ENCODE results near the gene LYAR.

LYAR gene

GRCh38 chr4:4289941-4290850, at the start of gene LYAR, which contains the start of gene ZBTB49:
Gene LYAR (minus strand): TSS chr4:4290154. CDS start chr4:4283742, 6,412 bp downstream.
Gene ZBTB49 (plus strand): TSS chr4:4290251. CDS start chr4:4299946, 9,695 bp downstream.
- DNase-seq, result peak; percentile 65

- no peak for DNase-seq
Observed at GRCh38 chr4:4339504-4340085, 49.6 kb upstream of the LYAR start.

GRCh38 chr4:4338210-4339001, 48.5 kb upstream of the LYAR start:
- DNase-seq, result no peak

- peak; percentile 11 for DNase-seq
Observed at GRCh38 chr4:4334798-4335520, 45.0 kb upstream of the LYAR start.

DNA sequence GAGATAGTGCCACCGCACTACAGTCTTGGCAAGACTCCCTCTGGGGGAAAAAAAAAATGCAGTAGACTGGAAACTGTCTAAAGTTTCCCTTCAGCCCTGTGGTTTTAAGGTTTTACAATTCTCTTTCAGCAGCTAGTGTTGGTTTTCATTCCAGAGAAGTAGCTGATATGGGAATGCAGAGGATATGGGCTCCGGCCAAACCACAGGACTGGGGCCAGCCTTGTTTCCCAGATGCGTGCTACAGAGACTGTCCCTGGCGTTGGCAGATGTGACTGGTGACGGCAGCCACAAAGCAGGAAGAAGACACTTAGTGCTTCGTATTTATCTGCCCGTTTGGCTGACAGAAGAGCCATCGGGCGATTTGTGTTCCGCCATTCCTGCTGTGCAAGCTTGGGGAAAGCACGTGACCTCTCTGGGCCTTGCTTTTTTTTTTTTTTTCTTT, 43.3 kb upstream of the LYAR start:
- no peak for DNase-seq

DNA sequence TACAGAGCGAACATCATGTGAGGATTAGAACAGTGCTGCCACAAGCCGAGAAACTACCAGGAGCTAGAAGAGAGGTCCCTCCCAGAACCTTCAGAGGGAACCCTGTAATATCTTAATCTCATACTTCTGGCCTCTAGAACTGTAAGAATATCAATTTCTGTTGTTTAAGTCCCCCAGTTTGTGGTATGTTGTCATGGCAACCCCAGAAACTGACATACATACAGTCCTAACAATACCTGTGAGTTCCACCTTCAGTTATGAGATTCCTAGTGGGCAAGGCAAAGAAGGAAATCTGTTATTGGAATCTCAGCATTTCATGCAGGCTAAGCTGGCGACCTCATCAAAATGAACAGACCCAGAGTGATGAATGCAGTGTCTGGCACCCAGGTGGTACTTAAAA, 42.6 kb upstream of the LYAR start:
- DNase-seq, result no peak

DNA sequence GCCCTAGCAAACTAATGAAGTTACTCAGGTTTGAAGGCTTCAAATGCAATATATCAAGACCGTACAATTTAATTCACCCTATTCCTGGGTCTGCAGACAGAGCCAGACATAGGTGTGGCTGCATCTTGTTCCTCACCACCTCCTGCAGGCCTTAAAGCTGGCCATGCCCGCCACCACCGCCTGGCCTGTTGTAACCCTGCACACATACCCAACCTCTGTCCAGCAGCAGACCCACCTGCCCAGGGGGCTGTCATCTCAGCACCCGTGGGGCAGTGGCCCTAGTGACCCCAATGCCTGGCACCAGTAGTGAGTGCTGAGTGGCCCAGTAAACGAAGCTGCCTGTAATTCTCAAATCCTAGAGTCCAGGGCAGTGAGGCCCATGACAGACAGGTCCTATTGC, 40.8 kb upstream of the LYAR start:
- no peak for DNase-seq

- DNase-seq, result no peak
Observed at GRCh38 chr4:4329496-4329895, 39.5 kb upstream of the LYAR start.

DNA sequence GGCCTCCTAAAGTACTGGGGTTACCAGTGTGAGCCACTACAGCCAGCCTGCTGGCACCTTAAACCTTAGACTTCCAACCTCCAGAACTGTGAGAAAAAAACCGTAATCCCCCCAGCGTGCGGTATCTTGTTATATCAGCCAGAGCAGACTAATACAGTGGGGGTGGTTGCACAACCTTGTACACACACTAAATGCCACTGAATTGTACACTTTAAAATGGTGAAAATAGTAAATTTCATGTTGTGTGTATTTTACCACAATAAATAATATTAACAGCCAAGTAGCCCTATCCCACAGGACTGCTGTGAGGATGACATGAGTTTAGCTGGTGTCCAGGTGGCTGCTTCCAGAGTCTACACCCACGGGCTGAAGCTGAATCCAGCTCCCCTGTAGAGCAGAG, 38.9 kb upstream of the LYAR start:
- no peak for DNase-seq

GRCh38 chr4:4328206-4328605, 38.3 kb upstream of the LYAR start:
- DNase-seq, result no peak

- no peak for DNase-seq
Observed at GRCh38 chr4:4327652-4328121, 37.7 kb upstream of the LYAR start.

GRCh38 chr4:4326166-4326565, 36.2 kb upstream of the LYAR start:
- DNase-seq, result no peak

- DNase-seq, result no peak
Observed at GRCh38 chr4:4325321-4325720, 35.4 kb upstream of the LYAR start.

DNA sequence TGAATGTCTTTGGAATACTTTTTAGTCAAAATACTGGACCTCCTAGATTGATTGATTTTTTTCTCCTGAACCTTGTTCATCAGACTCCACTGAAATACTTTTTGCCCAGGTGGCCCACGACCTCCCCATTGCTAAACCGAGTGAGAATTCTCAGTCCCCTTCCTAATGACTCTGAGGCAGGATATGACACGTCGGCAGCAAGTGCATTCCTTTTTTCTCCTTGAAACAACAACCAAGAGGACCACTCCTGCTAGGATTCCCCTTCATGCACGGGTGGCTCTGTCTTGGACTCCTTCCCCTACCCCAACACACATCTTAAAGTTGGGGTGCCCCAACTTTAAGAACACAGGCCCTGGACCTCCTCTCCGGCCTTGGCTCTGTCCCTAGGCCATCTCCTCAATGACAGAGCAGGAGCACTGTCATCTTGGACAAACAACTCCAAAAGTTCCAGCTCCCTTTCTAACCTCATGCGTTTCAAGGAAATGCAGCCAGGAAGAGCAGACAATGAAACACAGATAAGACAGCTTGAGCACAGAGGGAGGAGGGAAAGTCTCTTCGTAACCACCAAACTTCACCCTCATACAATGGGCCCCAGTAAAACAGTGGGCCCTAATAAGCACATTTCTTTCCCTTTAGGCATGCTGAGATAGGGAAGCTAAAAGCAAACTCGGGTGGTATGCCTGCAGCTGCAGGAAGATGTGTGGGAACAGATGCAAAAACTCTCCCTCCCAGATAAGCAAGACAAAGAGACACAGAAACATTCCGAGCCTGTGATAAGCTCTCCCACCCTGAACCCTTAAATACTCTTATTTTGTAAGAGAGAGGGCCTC, 34.0 kb upstream of the LYAR start:
- no peak for DNase-seq

DNA sequence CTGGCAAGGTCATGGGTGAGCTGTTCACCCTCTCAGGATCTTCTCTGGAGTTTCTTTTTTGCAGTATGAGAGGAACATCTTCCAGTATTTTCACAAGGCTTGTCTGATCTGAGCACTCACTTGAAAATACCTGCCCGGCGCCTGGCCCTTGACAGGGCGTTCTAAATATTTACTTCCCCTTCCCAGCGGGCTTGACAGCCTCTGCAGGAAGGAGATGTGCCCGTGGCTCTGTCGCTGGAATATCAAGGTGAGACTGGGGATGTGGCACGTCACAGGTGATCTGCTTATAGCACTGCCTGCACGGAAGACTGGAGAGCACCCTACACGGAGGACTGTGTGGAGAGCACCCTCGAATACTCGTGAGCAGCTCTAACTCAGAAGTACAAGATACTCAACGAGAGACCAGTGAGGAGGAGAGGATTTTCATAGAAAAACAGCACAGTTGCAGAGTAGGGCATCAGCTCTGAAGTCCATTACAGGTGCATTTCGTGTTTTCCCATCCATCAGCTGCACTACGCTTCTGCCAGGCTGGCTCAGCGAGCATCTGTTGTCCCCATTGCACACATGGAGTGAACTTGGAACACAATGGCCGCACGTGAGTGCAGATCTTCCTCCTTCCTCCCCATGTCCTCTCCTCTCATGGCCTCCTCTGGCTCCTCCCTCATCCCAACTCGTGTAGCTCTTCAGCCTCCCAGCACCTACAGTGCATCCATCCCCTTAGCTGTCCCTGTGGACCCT, 32.2 kb upstream of the LYAR start:
- no peak for DNase-seq

DNA sequence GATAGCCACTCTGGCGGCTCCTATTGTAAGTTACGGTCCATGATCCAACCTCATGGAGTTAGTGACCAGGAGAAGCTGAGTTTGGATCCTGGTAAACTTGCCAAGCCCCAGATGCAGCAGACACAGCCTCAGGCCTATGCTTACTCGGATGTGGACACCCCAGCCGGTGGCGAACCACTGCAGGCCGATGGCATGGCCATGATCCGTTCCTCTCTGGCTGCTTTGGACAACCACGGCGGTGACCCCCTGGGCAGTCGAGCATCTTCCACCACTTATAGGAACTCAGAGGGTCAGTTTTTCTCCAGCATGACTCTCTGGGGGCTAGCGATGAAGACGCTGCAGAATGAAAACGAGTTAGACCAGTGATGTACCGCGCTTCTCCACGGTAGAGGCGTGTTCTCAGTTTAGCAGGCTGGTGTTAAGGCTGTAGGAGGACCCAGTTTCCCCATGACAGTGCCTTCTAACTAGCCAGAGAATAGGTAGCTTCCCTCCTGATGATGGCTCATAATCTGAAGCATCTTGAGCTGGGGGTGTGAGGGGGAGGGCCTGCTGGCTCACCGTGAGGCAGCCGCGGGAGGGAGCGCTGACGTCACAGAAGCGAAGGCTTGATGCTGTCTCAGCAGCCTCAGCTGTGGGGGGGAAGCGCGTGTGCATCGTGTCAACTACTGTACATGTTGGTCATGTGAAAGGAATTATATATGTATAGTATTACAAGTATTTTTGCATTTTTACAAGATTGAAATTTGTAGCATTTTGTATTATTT, 31.2 kb upstream of the LYAR start:
- DNase-seq, result no peak

DNA sequence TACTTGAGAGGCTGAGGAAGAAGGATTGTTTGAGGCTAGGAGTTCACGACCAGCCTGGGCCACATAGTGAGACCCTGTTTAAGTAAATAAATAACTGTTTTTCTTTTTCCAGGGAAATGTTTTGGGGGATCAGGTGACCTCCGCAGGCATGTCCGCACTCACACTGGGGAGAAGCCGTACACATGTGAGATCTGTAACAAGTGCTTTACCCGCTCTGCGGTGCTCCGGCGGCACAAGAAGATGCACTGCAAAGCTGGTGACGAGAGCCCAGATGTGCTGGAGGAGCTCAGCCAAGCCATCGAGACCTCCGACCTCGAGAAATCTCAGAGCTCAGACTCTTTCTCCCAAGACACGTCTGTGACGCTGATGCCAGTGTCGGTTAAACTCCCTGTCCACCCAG, 30.6 kb upstream of the LYAR start:
- DNase-seq, result no peak

DNA sequence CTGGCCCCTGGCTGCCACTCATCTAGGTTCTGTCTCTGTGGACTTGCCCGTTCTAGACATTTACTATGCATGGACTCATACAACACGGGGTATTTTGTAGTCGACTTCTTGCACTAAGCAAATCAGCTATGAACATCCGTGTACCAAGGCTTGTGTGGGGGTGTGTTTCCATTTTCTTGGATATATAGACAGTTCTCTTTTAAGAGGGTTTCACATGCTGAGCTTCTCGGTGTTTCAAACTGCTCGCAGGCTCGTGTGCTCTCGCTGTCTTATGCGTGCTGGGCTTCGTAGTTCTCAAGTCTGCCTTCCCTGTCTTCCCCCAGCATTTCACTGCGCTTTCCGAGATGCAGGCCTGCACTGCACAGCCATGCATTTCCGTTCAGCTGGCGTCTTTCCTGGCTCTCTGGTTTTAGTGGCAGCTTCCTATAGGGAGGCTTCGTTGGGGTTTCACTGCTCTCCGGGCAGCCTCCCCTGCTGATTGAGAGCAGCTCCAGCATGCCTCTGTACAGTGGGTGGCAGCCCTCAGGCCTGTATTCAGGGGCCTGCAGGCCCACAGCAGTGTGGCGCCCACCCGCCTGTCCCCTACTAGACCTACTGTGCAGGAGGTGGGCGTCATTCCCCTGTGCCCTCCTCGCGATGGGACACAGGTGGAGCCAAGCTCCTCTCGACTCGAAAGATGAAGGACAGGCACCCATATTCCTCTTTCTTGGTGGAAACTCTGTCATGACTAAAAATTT, 27.7 kb upstream of the LYAR start:
- no peak for DNase-seq

DNA sequence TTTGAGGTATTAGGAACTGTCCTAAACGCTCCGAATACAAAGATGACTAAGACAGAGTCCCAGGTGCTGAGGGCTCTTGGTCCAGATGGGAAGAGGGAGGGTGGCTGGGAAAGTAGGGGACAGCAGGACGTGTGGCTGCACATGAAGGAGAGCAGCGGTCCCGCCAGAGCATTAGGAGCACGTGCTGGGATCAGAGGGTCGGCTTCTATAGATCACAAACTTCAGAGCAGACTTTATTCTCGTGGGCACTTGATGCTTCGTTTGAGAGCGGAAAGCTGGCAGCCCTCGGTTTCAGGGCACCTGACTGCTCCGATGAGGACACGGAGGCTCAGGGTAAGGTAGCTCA, 26.2 kb upstream of the LYAR start:
- DNase-seq, result no peak

All from NCI-H2171 (cell line).